HepG2 (cell line): Measurements from ENCODE around the gene GDA. TPM values are rescaled to one million over a fixed set of nuclear protein-coding genes. Genes with fewer than 3 reads are reported as not detected.

Experiments
- ARID5B ChIP-seq: IDR thresholded peaks from 2 replicates; pipeline ENCODE4 v1.4.0; 2020; ENCODE audit warnings: mild to moderate bottlenecking, missing genetic modification reagents
- CCDC6 ChIP-seq: sonication (generic); formaldehyde crosslinking; IDR thresholded peaks from 2 replicates; pipeline ENCODE4 v1.8.1; 2022; ENCODE audit warnings: mild to moderate bottlenecking, missing genetic modification reagents, moderate library complexity
- ETS1 ChIP-seq: sonication (generic); formaldehyde crosslinking; IDR thresholded peaks from 2 replicates; pipeline ENCODE4 v1.4.0; 2020; ENCODE audit warnings: missing genetic modification reagents
- FOSL2 ChIP-seq: sonication (generic); formaldehyde crosslinking; IDR thresholded peaks from 2 replicates; pipeline ENCODE4 v1.4.0; 2020; ENCODE audit warnings: missing genetic modification reagents
- HNF4A ChIP-seq: sonication (generic); formaldehyde crosslinking; IDR thresholded peaks from 2 replicates; pipeline ENCODE4 v1.4.0; 2020; ENCODE audit warnings: missing genetic modification reagents
- NFKB2 ChIP-seq: sonication (generic); formaldehyde crosslinking; IDR thresholded peaks from 2 replicates; pipeline ENCODE4 v1.4.0; 2020; ENCODE audit warnings: missing genetic modification reagents, borderline replicate concordance
- POGZ ChIP-seq: sonication (generic); formaldehyde crosslinking; IDR thresholded peaks from 2 replicates; pipeline ENCODE4 v1.4.0; 2020; ENCODE audit warnings: mild to moderate bottlenecking, missing genetic modification reagents
- ZNF18 ChIP-seq: sonication (generic); formaldehyde crosslinking; IDR thresholded peaks from 2 replicates; pipeline ENCODE4 v1.8.0; 2022; ENCODE audit warnings: mild to moderate bottlenecking, missing genetic modification reagents; ENCODE audit not compliant: insufficient replicate concordance
- ZNF251 ChIP-seq: sonication (generic); formaldehyde crosslinking; IDR thresholded peaks from 2 replicates; pipeline ENCODE4 v1.9.0; 2021; ENCODE audit warnings: mild to moderate bottlenecking, missing genetic modification reagents
- ZNF280D ChIP-seq: sonication (generic); formaldehyde crosslinking; IDR thresholded peaks from 2 replicates; pipeline ENCODE4 v1.5.1; 2020; ENCODE audit warnings: mild to moderate bottlenecking, missing genetic modification reagents
- ZNF609 ChIP-seq: sonication (generic); formaldehyde crosslinking; IDR thresholded peaks from 2 replicates; pipeline ENCODE4 v1.4.0; 2020; ENCODE audit warnings: mild to moderate bottlenecking, missing genetic modification reagents, borderline replicate concordance
- polyA plus RNA-seq, 8 experiments: library from polyadenylated mRNA; depleted of rRNA in 3 of 8; stranded (reverse) in 7 of 8; unstranded in 1 of 8; fragments of >200 nt; fragmentation: Illumina TruSeq in 4 of 8; extraction: Trizol in 4 of 8; gene quantifications; 2 replicates each; pipeline versions ENCODE4 v1.2.1 to v1.2.3, GENCODE V29; 2011 to 2016; ENCODE audit warnings: low read depth in 4 of 8, missing spikeins in 1 of 8, mixed read lengths in 1 of 8; ENCODE audit not compliant: insufficient read depth in 1 of 8
- total RNA-seq, 5 experiments: library from RNA; depleted of rRNA; stranded (reverse); fragments of >200 nt; fragmentation: Illumina TruSeq; extraction: Trizol; gene quantifications; 2 replicates each; pipeline ENCODE4 v1.2.3, GENCODE V29; 2016; ENCODE audit warnings: low read depth in 1 of 5

GDA gene
- total and polyA plus RNA-seq, 2 of the 13 experiments (the other 11 are each of a cell fraction or from before 2014, with no cell fraction given) = 0.15 to 0.99 TPM

GRCh38 chr9:72149231-72149975 lies at the start of gene GDA (continued):
- TF ChIP-seq ZNF18 (CRISPR knock-in tag) (peak; percentile 86), ZNF280D (0 out of 2 replicates have a peak, but pooled peaks have one; percentile 22), HNF4A (CRISPR knock-in tag) (peak; percentile 38; the same call in 1 of the 2 replicates), POGZ (CRISPR knock-in tag) (peak; percentile 41; the same call in 1 of the 2 replicates), NFKB2 (CRISPR knock-in tag) (peak; percentile 98; the same call in 1 of the 2 replicates), ETS1 (CRISPR knock-in tag) (peak; percentile 82; the same call in 1 of the 2 replicates), ZNF251 (CRISPR knock-in tag) (0 out of 2 replicates have a peak, but pooled peaks have one; percentile 44), ARID5B (CRISPR knock-in tag) (peak; percentile 42; the same call in 1 of the 2 replicates), CCDC6 (no peak), ZNF609 (peak; percentile 66), FOSL2 (CRISPR knock-in tag) (peak; percentile 10; the same call in 1 of the 2 replicates)
